GM23338 (cell line): ENCODE data around the gene DNAAF8. TPM values are rescaled to one million over a fixed set of nuclear protein-coding genes. Genes with fewer than 3 reads are reported as not detected.

ENCODE experiments used
- ATAC-seq: fragments of 200-7000 bp; cut with Tn5 transposase; 3 replicates; pipeline ENCODE4 v1.9.1; 2020
- DNase-seq: peaks from one replicate; pipeline ENCODE4 v3.0.0-alpha.2; 2015; ENCODE audit warnings: low spot score
- H2AFZ ChIP-seq: fragments of 200-600 bp; sonication (generic); 2 replicates; pipeline ENCODE4 v1.8.0; 2016; ENCODE audit warnings: antibody characterized with exemption, mild to moderate bottlenecking, moderate library complexity
- H3F3A ChIP-seq: fragments of 200-600 bp; sonication (generic); replicated peaks from 2 replicates; pipeline ENCODE4 v1.8.0; 2017; ENCODE audit warnings: antibody characterized with exemption, mixed run types, low read depth
- H3K27ac ChIP-seq: fragments of 200-600 bp; sonication (generic); 2 replicates; pipeline ENCODE4 v1.6.1; 2016; ENCODE audit warnings: low read depth
- H3K27me3 ChIP-seq: fragments of 200-600 bp; sonication (generic); 2 replicates; pipeline ENCODE4 v1.8.0; 2016; ENCODE audit warnings: mild to moderate bottlenecking, mixed run types, moderate library complexity; ENCODE audit not compliant: insufficient read depth
- H3K36me3 ChIP-seq: fragments of 200-600 bp; sonication (generic); 2 replicates; pipeline ENCODE4 v1.8.0; 2016; ENCODE audit warnings: mild to moderate bottlenecking; ENCODE audit not compliant: insufficient read depth
- H3K4me1 ChIP-seq: fragments of 200-600 bp; sonication (generic); 2 replicates; pipeline ENCODE4 v1.8.0; 2016; ENCODE audit warnings: mild to moderate bottlenecking, moderate library complexity; ENCODE audit not compliant: insufficient read depth
- H3K4me2 ChIP-seq: fragments of 200-600 bp; sonication (generic); 2 replicates; pipeline ENCODE4 v1.7.1; 2017; ENCODE audit warnings: mixed run types
- H3K4me3 ChIP-seq: fragments of 200-600 bp; sonication (generic); 2 replicates; pipeline ENCODE4 v1.6.1; 2016; ENCODE audit warnings: mixed run types
- H3K79me2 ChIP-seq: fragments of 200-600 bp; sonication (generic); replicated peaks from 2 replicates; pipeline ENCODE4 v1.8.0; 2017; ENCODE audit warnings: mild to moderate bottlenecking; ENCODE audit not compliant: insufficient read depth
- H3K9me2 ChIP-seq: fragments of 200-600 bp; sonication (generic); 2 replicates; pipeline ENCODE4 v1.8.0; 2017; ENCODE audit not compliant: insufficient read depth
- H4K20me1 ChIP-seq: fragments of 200-600 bp; sonication (generic); replicated peaks from 2 replicates; pipeline ENCODE4 v1.8.0; 2017; ENCODE audit warnings: mild to moderate bottlenecking; ENCODE audit not compliant: insufficient read depth
- H3K27ac Mint-ChIP-seq: 2 replicates; pipeline ENCODE4 v1.8.0; 2020; ENCODE audit warnings: inconsistent platforms, mild to moderate bottlenecking, moderate library complexity, mixed read lengths
- H3K27me3 Mint-ChIP-seq: 3 replicates; pipeline ENCODE4 v1.8.0; 2022; ENCODE audit warnings: low read depth, mild to moderate bottlenecking, moderate library complexity, mixed read lengths, inconsistent platforms; ENCODE audit not compliant: insufficient read depth, poor library complexity
- H3K36me3 Mint-ChIP-seq: 3 replicates; pipeline ENCODE4 v1.8.0; 2021; ENCODE audit warnings: low read depth, mild to moderate bottlenecking, inconsistent platforms, moderate library complexity, mixed read lengths
- H3K4me1 Mint-ChIP-seq: 3 replicates; pipeline ENCODE4 v1.8.0; 2020; ENCODE audit warnings: mild to moderate bottlenecking, inconsistent platforms, mixed read lengths
- H3K4me3 Mint-ChIP-seq: 3 replicates; pipeline ENCODE4 v1.8.0; 2021; ENCODE audit warnings: moderate library complexity, mild to moderate bottlenecking, inconsistent platforms, mixed read lengths
- H3K9me3 Mint-ChIP-seq: 3 replicates; pipeline ENCODE4 v1.8.0; 2020; ENCODE audit warnings: moderate library complexity, mild to moderate bottlenecking, inconsistent platforms, mixed read lengths
- CTCF ChIP-seq, 2 experiments: fragments of 200-600 bp in 1 of 2; sonication (generic) in 1 of 2; conservative IDR thresholded peaks; 2 replicates each; pipeline versions ENCODE4 v1.5.1 to v1.6.1; 2016 to 2017; ENCODE audit warnings: antibody characterized with exemption in 2 of 2, low read depth in 2 of 2, mild to moderate bottlenecking in 2 of 2, moderate library complexity in 1 of 2
- EZH2phosphoT487 ChIP-seq: fragments of 200-600 bp; sonication (generic); IDR thresholded peaks from one replicate; pipeline ENCODE4 v1.8.1; 2018; ENCODE audit warnings: antibody characterized with exemption; ENCODE audit not compliant: unreplicated experiment
- JUNB ChIP-seq: IDR thresholded peaks from one replicate; pipeline ENCODE4 v1.6.1; 2016; ENCODE audit warnings: antibody characterized with exemption; ENCODE audit not compliant: unreplicated experiment
- NANOG ChIP-seq: IDR thresholded peaks from 2 replicates; pipeline ENCODE4 v1.6.1; 2016; ENCODE audit warnings: antibody characterized with exemption, borderline replicate concordance
- POLR2AphosphoS5 ChIP-seq: IDR thresholded peaks from 2 replicates; pipeline ENCODE4 v1.6.1; 2016; ENCODE audit warnings: antibody characterized with exemption, low read depth
- REST ChIP-seq: IDR thresholded peaks from one replicate; pipeline ENCODE4 v1.6.1; 2018; ENCODE audit warnings: antibody characterized with exemption; ENCODE audit not compliant: unreplicated experiment
- polyA plus RNA-seq: library from polyadenylated mRNA; unstranded; fragments of >200 nt; fragmentation: Nextera tagmentation; extraction: Ambion mirVana; gene quantifications from 2 replicates; pipeline ENCODE4 v1.2.1, GENCODE V29; 2016
- total RNA-seq: library from RNA; depleted of rRNA; stranded (reverse); fragments of >200 nt; shearing (Covaris generic); gene quantifications from 2 replicates; pipeline ENCODE4 v1.2.3, GENCODE V29; 2014

The DNAAF8 gene
- total and polyA plus RNA-seq, 2 experiments from 2014 or later: 0.34 to 1.3 TPM

- H3K36me3 ChIP-seq: peaks cover 9% of the 10 kb centered on the region; the same call in 1 of the 2 replicates
- no peak overlapping the region for H2AFZ ChIP-seq
- H3K27me3 Mint-ChIP-seq: peaks cover 11% of the 10 kb centered on the region
- peak overlapping the region; percentile 87 for H3K4me3 ChIP-seq
- no peaks in the 10 kb centered on the region for H3K27me3 ChIP-seq
- no peaks in the 10 kb centered on the region; the same call in 1 of the 2 replicates for H3K4me1 ChIP-seq
- TF ChIP-seq CTCF (conservative IDR thresholded peaks at IDR 0.05; ENCODE audit: low read depth in 2 of 2) (peak; percentile 18 to 41; a peak in 3 of 4 replicates), REST (no peak), POLR2AphosphoS5 (0 out of 2 replicates have a peak, but pooled peaks have one; percentile 7)
- no peaks in the 10 kb centered on the region for H3K9me2 ChIP-seq
- peaks cover 6% of the 10 kb centered on the region; the same call in 1 of the 3 replicates for H3K4me1 Mint-ChIP-seq
- H3K79me2 ChIP-seq: no peaks in the 10 kb centered on the region
- peaks cover 5% of the 10 kb centered on the region for H3F3A ChIP-seq
- no peak; the same call in 1 of the 3 replicates for ATAC-seq
- peak overlapping the region; percentile 90 for H3K4me2 ChIP-seq
- no peaks in the 10 kb centered on the region; the same call in 1 of the 3 replicates for H3K9me3 Mint-ChIP-seq
- DNase-seq: no peak
- no peak overlapping the region; the same call in 1 of the 2 replicates for H3K27ac Mint-ChIP-seq
- H3K4me3 Mint-ChIP-seq: peak overlapping the region; percentile 84
- no peaks in the 10 kb centered on the region; the same call in 1 of the 2 replicates for H4K20me1 ChIP-seq
- H3K36me3 Mint-ChIP-seq: peaks cover 25% of the 10 kb centered on the region
- H3K27ac ChIP-seq: peak overlapping the region; percentile 45; the same call in 1 of the 2 replicates
These were observed 39.5 kb upstream of the DNAAF8 start for GRCh38 chr16:4694642-4695451.

- H3K4me3 ChIP-seq: no peak overlapping the region
- Mint-ChIP-seq H3K27ac (no peak overlapping the region), H3K4me1 (peaks cover 6% of the 10 kb centered on the region; the same call in 1 of the 3 replicates), H3K27me3 (peaks cover 13% of the 10 kb centered on the region), H3K4me3 (peak overlapping the region; percentile 84; the same call in 2 of the 3 replicates), H3K9me3 (no peaks in the 10 kb centered on the region; the same call in 2 of the 3 replicates), H3K36me3 (peaks cover 32% of the 10 kb centered on the region)
- H2AFZ ChIP-seq: no peak overlapping the region
- no peak for ATAC-seq
- H3K4me2 ChIP-seq: no peak overlapping the region
- DNase-seq: no peak
- peaks cover 9% of the 10 kb centered on the region; the same call in 1 of the 2 replicates for H3K36me3 ChIP-seq
- H3K4me1 ChIP-seq: no peaks in the 10 kb centered on the region; the same call in 1 of the 2 replicates
- H3K9me2 ChIP-seq: no peaks in the 10 kb centered on the region
- H3K27me3 ChIP-seq: no peaks in the 10 kb centered on the region
- H3F3A ChIP-seq: peaks cover 5% of the 10 kb centered on the region
- H4K20me1 ChIP-seq: no peaks in the 10 kb centered on the region; the same call in 1 of the 2 replicates
- H3K79me2 ChIP-seq: no peaks in the 10 kb centered on the region
- TF ChIP-seq EZH2phosphoT487 (no peak), JUNB (no peak), NANOG (no peak), POLR2AphosphoS5 (peak; percentile 10)
- H3K27ac ChIP-seq: peak overlapping the region; percentile 45; the same call in 1 of the 2 replicates
These were observed 38.7 kb upstream of the DNAAF8 start for GRCh38 chr16:4695473-4696171.
